NCI-H128 (cell line): ENCODE measurements around the gene ATP2B3.
A peak's percentile ranks its signal among the peaks of the same experiment; 100 is the strongest.

ENCODE experiments used
- DNase-seq: peaks from one replicate; lab custom pipeline; 2025; ENCODE audit not compliant: unreplicated experiment; lab: John Stamatoyannopoulos, UW

Gene ATP2B3

DNA sequence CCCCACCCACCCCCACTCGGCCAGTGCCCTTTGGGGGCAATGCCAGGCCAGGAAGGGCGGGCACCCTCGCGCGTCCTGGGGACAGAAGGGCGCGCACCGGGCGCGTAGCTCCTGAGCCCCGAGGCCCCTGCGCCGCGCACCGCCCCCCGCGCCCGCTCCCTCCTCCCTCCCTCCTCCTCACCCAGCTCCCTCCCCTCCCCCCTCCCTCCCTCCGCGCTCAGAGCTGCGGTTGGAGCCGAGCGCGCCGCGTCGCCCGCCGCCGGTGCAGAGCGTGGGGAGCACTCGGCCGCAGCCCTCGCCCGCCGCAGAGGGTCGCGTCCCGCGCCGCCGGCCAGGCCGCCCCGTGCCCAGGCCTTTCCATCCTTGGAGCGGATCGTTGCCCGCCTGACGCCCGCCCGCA lies at the start of gene ATP2B3:
ATP2B3 (plus strand) TSS at position 220 of the 400 bp plus-strand sequence. CDS start 18,606 bp downstream, outside the sequence.
- no peak for DNase-seq

DNA sequence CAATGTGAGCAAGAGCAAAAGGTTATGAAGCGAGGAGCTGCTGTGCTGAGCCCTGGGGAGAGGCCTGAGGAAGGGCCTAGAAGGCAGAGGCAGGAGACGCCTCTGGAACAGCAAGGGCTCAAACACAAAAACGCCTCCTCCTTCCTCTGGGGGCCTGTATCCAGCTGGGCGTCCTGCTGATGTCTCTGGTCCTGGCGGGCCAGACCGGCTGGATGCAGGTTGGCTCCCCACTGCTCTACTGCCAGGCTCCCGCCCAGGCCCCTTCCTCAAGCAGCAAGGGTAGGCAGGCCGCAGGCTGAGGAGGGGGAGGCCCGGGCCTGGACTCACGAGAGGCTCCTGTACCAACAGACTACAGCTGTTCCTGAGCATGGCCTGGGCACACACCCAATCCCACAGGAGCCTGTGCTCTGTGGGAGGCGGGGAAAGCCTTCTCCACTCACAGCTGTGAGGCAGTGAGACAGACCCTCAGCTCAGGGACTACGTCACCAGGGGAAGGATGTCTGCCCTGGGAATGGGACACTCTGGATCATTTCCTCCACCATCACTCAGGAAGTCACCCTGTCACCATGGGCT lies 49.3 kb upstream of the ATP2B3 start:
- no peak for DNase-seq

DNA sequence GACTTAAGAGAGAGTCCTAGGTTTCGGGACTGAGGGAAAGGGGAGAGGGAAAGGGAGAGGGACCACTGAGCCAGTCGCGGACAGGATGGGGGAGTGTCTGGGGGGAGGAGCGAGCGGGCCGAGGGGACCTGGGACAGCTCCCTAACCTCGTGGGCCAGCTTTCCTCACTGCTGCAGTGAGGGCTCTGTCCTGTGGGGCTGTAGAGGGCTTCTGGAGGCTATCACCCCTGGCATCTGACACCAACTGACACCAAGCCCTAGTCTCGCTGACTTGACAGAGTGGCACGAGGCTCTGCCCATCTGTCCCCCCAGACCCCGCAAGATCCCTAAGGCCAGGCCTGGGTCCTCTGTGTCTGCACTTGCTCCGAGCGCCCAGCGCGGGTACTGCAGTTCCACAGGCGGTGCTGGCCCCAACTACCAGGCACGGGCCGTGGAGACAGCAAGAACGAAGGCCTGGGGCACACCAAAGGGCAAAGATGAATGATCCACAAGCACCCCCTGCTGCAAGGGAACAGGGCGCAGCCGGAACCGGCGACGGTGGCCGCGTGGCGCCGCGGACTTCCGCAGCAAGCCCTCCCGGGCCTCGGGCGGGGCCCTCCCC lies 47.5 kb upstream of the ATP2B3 start:
- DNase-seq, result no peak

DNA sequence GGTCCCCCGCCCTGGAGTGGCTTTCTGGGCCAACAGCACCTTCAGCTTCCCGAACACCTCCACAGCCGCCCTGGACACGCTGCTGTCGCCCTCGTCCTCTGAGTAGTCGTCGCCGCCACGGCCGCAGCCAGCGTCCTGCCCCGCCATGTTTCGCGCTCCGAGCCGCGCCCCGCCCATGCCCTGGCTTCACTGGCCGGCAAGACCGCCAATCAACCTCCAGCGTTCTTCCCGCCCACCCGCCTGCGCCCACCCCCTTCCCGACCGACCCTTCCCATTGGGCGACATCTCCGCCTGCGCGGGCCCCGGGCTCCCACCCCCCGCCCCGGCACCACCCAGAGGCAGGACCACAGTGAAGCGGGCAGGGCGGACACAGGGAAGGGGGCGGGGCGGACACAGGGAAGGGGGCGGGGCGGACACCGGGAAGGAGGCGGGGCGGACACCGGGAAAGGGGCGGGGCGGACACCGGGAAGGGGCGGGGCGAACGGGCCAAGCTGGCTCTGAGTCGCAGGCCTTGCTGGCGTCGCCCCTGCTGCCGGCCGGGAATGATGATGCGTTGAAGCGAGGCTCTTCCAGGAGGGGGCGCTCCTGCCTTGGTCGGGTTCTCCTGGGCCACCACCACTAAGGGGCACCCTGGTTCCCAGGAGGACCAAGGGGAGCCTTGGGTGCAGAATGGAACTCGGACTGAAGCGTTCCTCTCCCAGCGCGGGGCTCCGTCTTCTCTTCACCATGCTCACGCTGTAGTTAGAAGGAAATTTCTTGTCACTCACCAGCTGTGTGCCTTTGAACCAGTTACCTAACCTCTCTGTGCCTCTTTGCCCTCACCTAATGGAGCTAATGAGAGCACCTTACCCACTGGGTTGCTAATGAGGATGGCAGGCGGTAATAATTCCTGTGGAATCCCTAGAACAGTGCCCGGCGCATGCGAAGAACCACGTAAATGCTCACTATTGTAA lies 46.8 kb upstream of the ATP2B3 start, which contains the start of gene HAUS7:
HAUS7 (minus strand) TSS at position 166 of the 953 bp plus-strand sequence; CDS start at position 147, 19 bp downstream.
- DNase-seq, result peak; percentile 73

DNA sequence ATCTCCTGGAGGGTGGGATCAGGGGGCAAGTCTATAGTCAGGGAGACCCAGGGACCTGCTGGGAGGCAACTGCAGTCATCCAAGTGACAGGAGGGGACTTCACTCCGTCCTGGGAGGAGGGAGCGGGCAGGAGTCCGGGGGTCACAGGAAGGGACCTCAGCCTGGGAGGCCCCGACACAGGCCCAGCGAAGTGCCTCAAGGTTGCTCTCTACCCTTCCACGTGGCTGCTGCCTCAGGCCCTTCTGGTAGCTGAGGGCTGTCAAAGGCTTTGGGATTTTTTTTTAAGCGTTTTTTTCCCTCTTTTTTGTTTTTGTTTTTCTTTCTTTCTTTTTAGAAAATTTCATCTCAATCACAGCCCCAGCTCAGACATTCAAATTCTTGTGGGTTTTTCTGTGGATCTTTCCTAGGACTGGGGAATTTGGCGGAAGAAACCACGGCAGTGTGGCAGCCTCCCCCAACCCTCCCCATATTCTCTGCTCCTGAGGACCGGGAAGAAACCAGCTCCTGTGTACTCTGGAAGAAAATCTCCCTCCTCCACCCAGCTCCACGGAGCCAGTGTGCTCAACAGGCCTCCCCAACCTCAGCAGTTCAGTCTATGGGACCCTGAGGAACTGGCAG lies 45.7 kb upstream of the ATP2B3 start:
- DNase-seq, result no peak

DNA sequence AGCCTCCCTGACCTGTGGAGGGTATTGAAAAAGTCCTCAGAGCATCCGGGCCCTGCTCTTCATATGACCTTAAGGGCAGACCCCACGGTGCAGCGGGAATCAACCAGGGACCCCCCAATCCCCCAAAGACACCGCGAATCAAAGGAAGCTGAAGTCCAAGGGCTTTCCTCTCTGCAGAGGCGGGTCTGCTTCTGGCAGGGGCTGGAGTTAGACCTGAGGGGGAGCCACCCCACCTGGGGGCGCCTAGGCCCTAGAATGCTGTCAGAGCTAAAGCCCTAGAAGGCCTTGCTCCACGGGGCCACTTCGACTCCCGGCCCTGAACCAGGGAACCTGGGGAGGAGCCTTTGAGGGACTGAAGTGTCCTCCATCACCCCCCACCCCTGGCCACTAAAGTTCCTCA lies 44.3 kb upstream of the ATP2B3 start:
- DNase-seq, result no peak

DNA sequence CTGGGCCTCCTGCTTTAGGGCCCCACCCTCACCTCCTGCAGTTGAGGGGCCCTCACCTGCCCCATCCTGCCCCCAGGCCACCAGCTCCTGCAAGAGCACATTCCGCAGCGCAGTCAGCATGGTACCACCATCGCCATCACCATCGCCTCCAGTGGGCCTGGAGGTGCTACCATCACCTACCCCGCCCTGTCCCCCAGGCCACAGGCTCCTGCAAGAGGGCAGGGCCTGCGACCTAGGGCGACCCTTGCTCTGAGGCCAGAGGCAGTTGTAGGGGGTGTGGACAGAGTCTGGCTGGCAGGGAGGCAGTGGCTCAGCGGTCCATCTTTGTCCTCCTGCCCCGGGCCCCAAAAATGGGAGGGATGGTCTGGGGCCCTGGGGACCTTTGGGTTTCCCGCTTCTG lies 43.2 kb upstream of the ATP2B3 start:
- DNase-seq, result no peak

DNA sequence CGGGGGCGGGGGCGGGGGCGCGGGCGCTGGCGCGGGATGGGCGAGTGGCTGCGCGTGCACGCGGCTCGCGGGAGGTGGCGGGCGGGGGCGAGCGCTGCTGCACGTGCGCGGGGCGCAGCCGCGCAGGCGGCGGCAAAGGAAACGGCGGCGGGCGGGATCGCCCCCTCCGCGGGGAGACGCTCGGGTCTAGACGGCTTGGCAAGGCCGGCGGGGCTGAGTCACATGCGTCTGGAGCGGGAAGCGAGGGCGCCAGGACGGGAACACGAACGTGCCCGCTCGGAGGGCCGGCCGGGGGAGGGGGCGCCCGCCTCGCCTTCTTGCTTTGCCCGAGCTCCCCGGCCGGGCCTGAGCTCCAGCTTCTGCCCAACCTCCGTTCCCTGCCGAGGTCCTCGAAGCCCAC lies 42.7 kb upstream of the ATP2B3 start:
- no peak for DNase-seq

DNA sequence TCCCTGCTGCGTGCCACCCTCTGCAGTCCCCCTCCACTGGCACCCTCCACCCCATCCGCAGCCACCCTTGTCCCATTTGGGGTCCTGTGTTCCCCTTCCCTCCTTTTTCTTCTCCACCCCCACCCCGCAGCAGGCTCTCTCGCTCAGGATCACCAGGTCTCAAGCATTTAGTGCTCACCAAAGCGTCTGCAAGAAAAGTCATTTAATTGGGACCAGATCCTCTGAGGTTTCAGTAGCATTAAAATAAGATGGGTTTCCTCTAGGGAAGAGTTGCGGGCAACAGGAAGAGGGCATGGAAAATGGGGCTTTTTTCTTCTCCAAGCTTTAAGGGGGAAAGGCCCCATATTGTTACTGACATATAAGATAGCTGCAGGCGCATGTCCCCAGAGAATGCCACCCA lies 42.2 kb upstream of the ATP2B3 start:
- no peak for DNase-seq

DNA sequence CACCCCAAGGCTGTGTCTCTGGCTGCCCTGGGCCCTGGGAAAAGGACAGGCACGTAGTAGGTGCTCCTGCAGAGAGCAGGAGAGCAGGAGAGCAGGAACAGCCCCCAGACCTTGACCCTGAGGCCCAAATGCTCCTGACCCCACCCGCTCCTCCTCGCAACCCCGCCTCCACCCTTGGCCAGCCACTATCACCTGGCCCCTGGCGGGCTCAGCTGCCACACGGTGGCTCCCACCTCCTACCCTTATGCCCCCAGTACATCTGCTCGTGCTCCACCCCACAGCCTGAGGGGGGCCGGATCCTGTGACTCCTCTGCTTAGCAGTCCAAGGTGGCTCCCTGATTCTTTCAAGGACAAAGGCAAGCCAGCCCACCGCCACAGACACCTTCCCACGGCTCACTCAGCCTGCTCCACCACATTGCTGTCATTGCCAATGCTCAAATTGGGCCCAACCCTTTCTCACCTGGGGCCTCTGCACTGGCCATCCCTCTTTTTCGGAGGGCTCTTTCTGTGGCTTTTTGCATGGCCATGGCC lies 41.6 kb upstream of the ATP2B3 start:
- no peak for DNase-seq

DNA sequence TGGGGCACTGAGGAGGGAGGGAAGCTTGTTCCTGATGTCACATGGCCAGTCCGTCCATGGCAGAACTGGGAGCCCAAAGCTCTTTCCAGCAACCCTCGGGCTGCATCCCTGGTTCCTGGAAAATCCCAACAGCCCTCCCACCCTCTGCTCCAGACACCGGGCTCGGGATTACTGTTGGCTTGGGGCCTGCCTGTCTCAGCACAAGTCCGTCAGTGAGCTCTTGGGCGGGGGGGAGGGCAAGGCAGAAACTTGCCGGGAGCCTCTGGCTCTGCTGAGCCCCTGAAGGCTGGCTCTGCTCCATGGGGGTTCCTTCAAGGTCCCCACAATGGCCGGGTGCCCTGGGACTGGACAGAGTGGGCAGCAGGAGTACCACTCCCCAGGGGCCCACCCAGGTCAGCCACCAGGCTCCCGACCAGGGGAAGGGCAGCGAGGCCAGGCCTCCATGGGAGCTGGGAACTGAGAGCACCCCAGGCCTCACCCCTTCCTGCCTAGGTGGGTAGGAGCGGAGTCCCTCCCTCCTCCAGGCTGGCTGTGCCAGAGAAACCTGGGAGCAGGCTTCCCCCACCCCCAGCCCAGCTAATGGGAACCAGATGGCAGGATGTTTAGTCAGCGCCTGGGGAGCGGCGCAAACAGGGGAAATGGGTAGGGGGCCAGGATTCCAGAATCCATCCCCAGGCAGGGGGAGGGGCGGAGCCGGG lies 40.6 kb upstream of the ATP2B3 start:
- no peak for DNase-seq

DNA sequence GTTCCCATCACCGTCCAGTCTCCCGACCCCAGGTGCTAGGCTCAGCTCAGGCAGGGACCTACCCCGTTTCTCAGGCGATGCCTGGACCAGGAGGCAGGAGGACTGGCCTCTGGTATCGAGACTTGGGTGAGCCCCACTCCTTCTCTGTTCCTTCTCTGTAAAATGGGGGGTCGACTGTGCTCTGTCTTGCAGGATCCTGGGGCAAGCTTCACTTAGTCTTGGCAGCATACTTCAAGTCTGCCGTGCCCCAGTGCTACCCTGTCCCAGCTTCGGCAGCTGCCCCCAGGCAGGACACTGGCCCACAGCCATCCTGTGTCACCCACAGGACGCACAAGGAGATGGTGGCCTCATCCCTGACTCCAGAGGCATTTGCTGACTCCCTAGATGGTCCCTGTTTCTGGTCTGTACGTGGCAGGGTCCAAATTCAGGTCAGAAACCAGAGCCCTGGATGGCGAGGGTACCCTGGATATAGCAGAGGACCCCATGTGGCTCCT lies 40.0 kb upstream of the ATP2B3 start:
- DNase-seq, result no peak

DNA sequence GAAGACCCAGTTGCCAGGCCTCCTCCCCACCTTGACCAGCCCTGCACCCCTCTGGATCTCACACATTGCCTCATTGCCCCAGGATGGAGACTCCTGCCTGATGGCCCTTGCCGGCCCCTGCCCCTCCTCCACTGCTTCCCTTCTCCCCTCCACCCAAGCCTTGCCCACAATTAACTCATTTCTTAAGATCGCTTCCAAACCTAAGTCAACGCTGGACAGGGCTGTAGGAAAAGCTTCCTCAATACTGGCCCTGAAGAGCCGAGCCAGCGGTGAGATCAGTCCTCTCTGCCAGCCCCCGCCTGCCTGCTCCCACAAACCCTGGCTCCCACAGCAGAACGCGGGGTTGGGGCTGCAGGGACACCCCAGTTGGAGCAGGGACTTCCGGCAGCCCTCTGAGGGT lies 39.5 kb upstream of the ATP2B3 start:
- DNase-seq, result no peak

DNA sequence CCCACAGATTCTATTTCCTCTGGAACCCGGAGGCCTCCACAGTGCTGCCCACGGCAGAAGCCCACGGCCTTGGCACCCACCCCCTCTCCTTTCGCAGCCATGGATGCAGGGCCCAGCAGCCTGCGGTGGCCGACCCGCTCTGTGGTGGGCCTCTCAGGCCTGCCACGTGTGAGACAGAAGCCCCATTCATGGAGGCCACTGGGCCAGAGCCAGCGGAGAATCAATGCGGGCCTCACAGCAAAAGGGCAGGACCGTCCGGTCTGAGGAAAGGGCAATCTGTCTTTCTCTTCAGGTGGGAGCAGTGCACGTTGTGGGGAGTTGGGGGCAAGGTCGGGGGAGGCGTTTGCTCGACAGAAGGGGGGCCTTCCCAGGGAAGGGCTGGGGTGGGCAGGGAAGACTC lies 38.7 kb upstream of the ATP2B3 start:
- no peak for DNase-seq

DNA sequence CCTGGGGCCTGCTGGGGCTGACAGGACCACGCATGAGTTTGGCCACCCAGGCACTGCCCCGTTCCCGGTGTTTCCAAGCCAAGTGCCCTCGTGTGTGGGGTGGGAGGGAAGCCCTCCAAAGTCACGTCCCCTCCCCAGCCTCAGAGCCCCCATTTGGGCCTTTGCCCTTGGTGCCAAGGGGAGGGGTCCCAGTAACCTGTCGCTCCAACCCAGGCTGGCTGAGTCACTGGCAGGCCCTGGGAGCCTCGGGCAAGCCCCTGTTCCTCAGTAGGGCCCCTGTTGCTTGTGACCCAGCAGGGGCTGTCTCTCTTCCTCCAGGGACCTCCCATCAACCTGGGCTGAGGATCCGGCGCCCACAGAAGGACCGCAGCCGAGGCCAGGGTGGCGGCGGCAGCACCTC lies 36.4 kb upstream of the ATP2B3 start:
- no peak for DNase-seq

DNA sequence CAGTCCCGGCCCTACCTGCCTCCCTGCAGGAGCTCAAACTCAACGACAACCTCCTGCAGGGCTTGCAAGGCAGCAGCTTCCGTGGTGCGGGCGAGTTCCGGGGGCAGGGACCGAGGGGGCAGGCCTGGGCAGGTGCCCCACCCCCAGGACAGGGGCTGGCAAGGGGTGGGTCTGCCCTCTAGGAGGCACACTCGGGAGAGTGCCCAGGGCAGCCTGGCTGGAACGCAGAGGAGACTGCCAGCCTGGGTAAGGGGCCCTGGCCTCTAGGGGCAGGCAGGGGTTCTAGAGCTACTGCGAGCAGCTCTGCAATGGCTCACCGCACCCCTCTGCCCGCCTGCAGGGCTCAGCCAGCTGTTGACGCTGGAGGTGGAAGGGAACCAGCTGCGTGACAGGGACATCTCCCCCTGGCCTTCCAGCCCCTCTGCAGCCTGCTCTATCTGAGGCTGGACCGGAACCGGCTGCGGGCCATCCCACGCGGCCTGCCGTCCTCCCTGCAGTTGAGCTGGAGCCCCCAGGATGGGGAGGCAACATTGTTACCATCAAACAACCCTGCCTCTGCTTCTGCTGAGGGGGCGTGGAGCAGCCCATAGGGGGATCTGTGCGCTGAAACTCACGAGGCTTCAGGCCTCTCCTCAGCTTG lies 34.9 kb upstream of the ATP2B3 start:
- no peak for DNase-seq

DNA sequence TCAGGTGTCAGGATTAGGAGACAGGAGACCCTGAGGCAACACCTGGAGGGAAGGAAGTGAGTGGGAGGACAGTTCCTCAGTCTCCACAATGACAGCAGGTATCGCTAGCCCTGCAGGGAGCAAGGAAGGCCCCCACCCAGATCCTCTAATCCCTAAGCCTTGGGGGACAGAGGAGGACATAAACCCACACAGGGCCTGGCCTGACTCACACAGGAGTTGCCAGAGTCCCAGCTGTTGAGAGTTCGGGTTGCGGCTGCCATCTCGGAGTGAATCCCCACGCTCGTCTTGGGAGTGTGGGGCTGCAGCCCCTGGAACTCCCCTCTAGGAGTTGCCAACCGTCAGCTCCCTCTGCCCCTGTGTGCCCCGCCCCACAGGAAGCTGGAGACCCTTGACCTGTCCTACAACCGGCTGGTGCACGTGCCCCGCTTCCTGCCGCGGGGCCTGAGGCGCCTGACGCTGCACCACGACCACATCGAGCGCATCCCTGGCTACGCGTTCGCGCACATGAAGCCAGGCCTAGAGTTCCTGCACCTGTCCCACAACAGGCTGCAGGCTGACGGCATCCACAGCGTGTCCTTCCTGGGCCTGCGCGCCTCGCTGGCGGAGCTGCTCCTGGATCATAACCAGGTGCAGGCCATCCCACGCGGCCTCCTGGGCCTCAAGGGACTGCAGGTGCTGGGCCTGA lies 31.9 kb upstream of the ATP2B3 start:
- DNase-seq, result no peak

DNA sequence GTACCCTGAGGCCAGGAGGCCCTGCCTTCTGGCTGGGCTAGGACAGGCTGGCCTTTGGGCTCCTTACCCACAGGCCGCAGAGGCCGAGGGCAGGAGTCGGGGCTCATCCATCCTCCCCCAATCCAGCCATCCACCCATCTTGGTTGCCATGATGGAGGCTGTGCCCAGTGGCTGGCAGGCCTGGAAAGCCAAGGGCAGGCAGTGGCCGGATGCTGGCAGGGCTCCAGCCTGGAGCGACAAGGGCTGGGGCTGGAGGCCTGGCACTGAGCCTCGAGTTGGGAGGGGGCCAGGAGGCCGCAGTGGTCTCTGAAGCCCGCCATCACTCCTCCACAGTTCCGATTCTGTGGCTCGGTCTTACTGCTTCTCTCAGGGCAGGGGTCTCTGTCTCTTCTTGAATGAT lies 31.3 kb upstream of the ATP2B3 start:
- DNase-seq, result no peak

DNA sequence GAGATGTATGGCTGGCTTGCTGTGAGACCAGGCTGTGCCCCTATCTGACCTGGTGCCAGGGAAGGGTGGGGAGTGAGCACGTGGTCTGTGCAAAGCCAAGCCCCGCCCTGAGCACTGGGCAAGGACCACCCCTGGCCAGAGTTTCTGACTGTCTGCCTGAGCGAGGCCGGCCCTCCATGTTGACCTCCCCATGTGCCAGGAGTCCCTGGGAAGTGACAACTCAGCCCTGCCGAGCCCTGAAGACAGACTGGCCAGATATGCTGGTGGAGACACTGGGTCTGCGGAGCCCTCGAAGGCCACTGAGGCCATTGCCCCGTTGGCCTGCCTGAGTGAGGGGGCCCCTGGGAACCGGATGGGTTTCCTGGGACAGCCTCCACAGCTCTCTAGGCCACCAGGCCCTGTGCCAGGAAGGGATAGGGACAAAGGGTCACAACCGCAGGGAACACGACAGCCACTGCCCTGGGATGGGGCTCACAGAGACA lies 29.8 kb upstream of the ATP2B3 start:
- no peak for DNase-seq
